Hepatocyte (in vitro differentiated cells): ENCODE data around the gene PIM1. TPM values are rescaled to one million over a fixed set of nuclear protein-coding genes. Genes with fewer than 3 reads are reported as not detected.
"Not testable (repeated sequence)": the region's sequence is repeated elsewhere in the genome, so short reads cannot be mapped to it uniquely, and the experiment has no call there.

ENCODE experiments used
- DNase-seq: peaks from one replicate; pipeline ENCODE4 v3.0.0-alpha.2; 2016; ENCODE audit warnings: low spot score
- H2AFZ ChIP-seq: fragments of 200-600 bp; sonication (generic); 2 replicates; pipeline ENCODE4 v1.6.0; 2016; ENCODE audit warnings: antibody characterized with exemption, mild to moderate bottlenecking
- H3K27ac ChIP-seq: fragments of 200-600 bp; sonication (generic); 2 replicates; pipeline ENCODE4 v1.5.1; 2016; ENCODE audit warnings: mild to moderate bottlenecking
- H3K27me3 ChIP-seq: fragments of 200-600 bp; sonication (generic); 2 replicates; pipeline ENCODE4 v1.6.1; 2016
- H3K36me3 ChIP-seq: fragments of 200-600 bp; sonication (generic); replicated peaks from 2 replicates; pipeline ENCODE4 v1.5.1; 2016; ENCODE audit warnings: low read depth; ENCODE audit not compliant: insufficient read depth
- H3K4me1 ChIP-seq: fragments of 200-600 bp; sonication (generic); 2 replicates; pipeline ENCODE4 v1.5.1; 2016; ENCODE audit warnings: mild to moderate bottlenecking, moderate library complexity; ENCODE audit not compliant: insufficient read depth
- H3K4me2 ChIP-seq: fragments of 200-600 bp; sonication (generic); 2 replicates; pipeline ENCODE4 v1.6.0; 2016
- H3K4me3 ChIP-seq: fragments of 200-600 bp; sonication (generic); 2 replicates; pipeline ENCODE4 v1.5.1; 2016; ENCODE audit warnings: mild to moderate bottlenecking
- H3K79me2 ChIP-seq: fragments of 200-600 bp; sonication (generic); 2 replicates; pipeline ENCODE4 v1.6.0; 2017; ENCODE audit warnings: mild to moderate bottlenecking
- H3K9me2 ChIP-seq: fragments of 200-600 bp; sonication (generic); replicated peaks from 2 replicates; pipeline ENCODE4 v1.6.0; 2017; ENCODE audit warnings: mild to moderate bottlenecking; ENCODE audit not compliant: insufficient read depth
- H3K9me3 ChIP-seq: fragments of 200-600 bp; sonication (generic); 2 replicates; pipeline ENCODE4 v1.5.1; 2016; ENCODE audit warnings: low read depth, mild to moderate bottlenecking
- H4K20me1 ChIP-seq: fragments of 200-600 bp; sonication (generic); 2 replicates; pipeline ENCODE4 v1.6.0; 2016; ENCODE audit warnings: mild to moderate bottlenecking; ENCODE audit not compliant: insufficient read depth, poor library complexity, severe bottlenecking
- CTCF ChIP-seq: fragments of 200-600 bp; sonication (generic); IDR thresholded peaks from 2 replicates; pipeline ENCODE4 v1.5.1; 2016; ENCODE audit warnings: antibody characterized with exemption, mild to moderate bottlenecking; ENCODE audit not compliant: poor library complexity
- EZH2 ChIP-seq: fragments of 200-600 bp; sonication (generic); IDR thresholded peaks from 2 replicates; pipeline ENCODE4 v1.6.1; 2016; ENCODE audit warnings: antibody characterized with exemption, mild to moderate bottlenecking, borderline replicate concordance
- EZH2phosphoT487 ChIP-seq: fragments of 200-600 bp; sonication (generic); IDR thresholded peaks from one replicate; pipeline ENCODE4 v1.6.1; 2018; ENCODE audit warnings: antibody characterized with exemption, mild to moderate bottlenecking, low read depth, moderate library complexity; ENCODE audit not compliant: unreplicated experiment, severe bottlenecking
- WGBS: methylation state at CpG from one replicate; pipeline ENCODE4 v1.1.6; 2016; ENCODE audit warnings: low lambda C conversion rate; ENCODE audit errors: missing lambda C conversion rate; 5-methylcytosine and 5-hydroxymethylcytosine counted together
- polyA plus RNA-seq: library from polyadenylated mRNA; unstranded; fragments of >200 nt; fragmentation: Nextera tagmentation; extraction: Ambion mirVana; gene quantifications from 2 replicates; pipeline ENCODE4 v1.2.1, GENCODE V29; 2016
- total RNA-seq: library from RNA; depleted of rRNA; stranded (reverse); fragments of >200 nt; gene quantifications from 2 replicates; pipeline ENCODE4 v1.2.3, GENCODE V29; 2014

PIM1 gene
- total and polyA plus RNA-seq, 2 experiments from 2014 or later: 71.3 to 99.1 TPM

GRCh38 chr6:37177935-37178517 is 8.1 kb downstream of the PIM1 start:
- Histone ChIP-seq H3K4me3 (no peak overlapping the region), H3K27ac (no peak overlapping the region), H3K27me3 (no peaks in the 10 kb centered on the region), H4K20me1 (peaks cover 12% of the 10 kb centered on the region), H3K36me3 (peaks cover 4% of the 10 kb centered on the region), H3K9me3 (no peaks in the 10 kb centered on the region), H3K79me2 (peaks cover 5% of the 10 kb centered on the region), H3K4me2 (no peak overlapping the region), H3K4me1 (no peaks in the 10 kb centered on the region), H3K9me2 (no peaks in the 10 kb centered on the region), H2AFZ (no peak overlapping the region)
- WGBS: 81% methylated on average over 8 of the region's 8 CpGs
- TF ChIP-seq EZH2: no peak
- no peak for TF ChIP-seq EZH2phosphoT487
- TF ChIP-seq CTCF: no peak
- no peak for DNase-seq

GRCh38 chr6:37180075-37180474 is 10.1 kb downstream of the PIM1 start:
- 91% methylated on average over 2 of the region's 2 CpGs for WGBS

GRCh38 chr6:37180610-37181009 is 10.7 kb downstream of the PIM1 start:
- not testable (repeated sequence) for H4K20me1 ChIP-seq, H3K27ac ChIP-seq, H3K9me2 ChIP-seq, H3K4me2 ChIP-seq, H3K27me3 ChIP-seq, H2AFZ ChIP-seq, H3K36me3 ChIP-seq, DNase-seq, H3K9me3 ChIP-seq, H3K4me1 ChIP-seq, H3K79me2 ChIP-seq, H3K4me3 ChIP-seq
- WGBS: 94% methylated on average over 4 of the region's 4 CpGs

More at GRCh38 chr6:37180075-37180474, 10.1 kb downstream of the PIM1 start:
- Histone ChIP-seq H3K27ac (no peak overlapping the region), H3K27me3 (no peaks in the 10 kb centered on the region), H3K9me3 (no peaks in the 10 kb centered on the region), H3K4me1 (no peaks in the 10 kb centered on the region), H3K79me2 (no peaks in the 10 kb centered on the region), H3K4me2 (no peak overlapping the region), H3K4me3 (no peak overlapping the region), H2AFZ (no peak overlapping the region), H4K20me1 (no peaks in the 10 kb centered on the region), H3K9me2 (no peaks in the 10 kb centered on the region), H3K36me3 (peaks cover 4% of the 10 kb centered on the region)
- no peak for DNase-seq
- no peak for TF ChIP-seq CTCF
- no peak for TF ChIP-seq EZH2
- no peak for TF ChIP-seq EZH2phosphoT487

- H2AFZ ChIP-seq: no peak overlapping the region
- DNase-seq: no peak
- no peaks in the 10 kb centered on the region for H3K36me3 ChIP-seq
- no peaks in the 10 kb centered on the region for H3K9me2 ChIP-seq
- H3K4me1 ChIP-seq: no peaks in the 10 kb centered on the region
- no peaks in the 10 kb centered on the region for H3K9me3 ChIP-seq
- no peaks in the 10 kb centered on the region for H3K27me3 ChIP-seq
- H3K4me2 ChIP-seq: no peak overlapping the region
- no peaks in the 10 kb centered on the region for H4K20me1 ChIP-seq
- H3K27ac ChIP-seq: no peak overlapping the region
- no peaks in the 10 kb centered on the region for H3K79me2 ChIP-seq
- no peak for TF ChIP-seq CTCF
- TF ChIP-seq EZH2phosphoT487: no peak
- TF ChIP-seq EZH2: no peak
- WGBS: 87% methylated on average over 8 of the region's 8 CpGs
- no peak overlapping the region for H3K4me3 ChIP-seq
These were observed 13.0 kb downstream of the PIM1 start for GRCh38 chr6:37182736-37183590.

- not testable (repeated sequence) for H3K4me3 ChIP-seq, H3K27me3 ChIP-seq, H4K20me1 ChIP-seq, H3K4me1 ChIP-seq, H3K9me3 ChIP-seq, H3K79me2 ChIP-seq, H2AFZ ChIP-seq, H3K27ac ChIP-seq, H3K36me3 ChIP-seq, H3K4me2 ChIP-seq, H3K9me2 ChIP-seq, DNase-seq
- WGBS: 91% methylated on average over 6 of the region's 6 CpGs
These were observed 16.2 kb downstream of the PIM1 start for GRCh38 chr6:37185949-37186720.
